NCI-H1105 treated with DMSO at 0.1 percent for 48 hours (cell line): ENCODE results near the gene DENND4B.

Experiments
- DNase-seq: peaks from one replicate; lab custom pipeline; 2025; lab: John Stamatoyannopoulos, UW

Gene DENND4B

GRCh38 chr1:153883223-153883622 lies 63.3 kb downstream of the DENND4B start:
- no peak for DNase-seq

GRCh38 chr1:153882296-153882912 lies 64.1 kb downstream of the DENND4B start:
- DNase-seq: peak; percentile 46

- DNase-seq: peak; percentile 96
Measured at GRCh38 chr1:153881751-153882150, 64.8 kb downstream of the DENND4B start.

DNA sequence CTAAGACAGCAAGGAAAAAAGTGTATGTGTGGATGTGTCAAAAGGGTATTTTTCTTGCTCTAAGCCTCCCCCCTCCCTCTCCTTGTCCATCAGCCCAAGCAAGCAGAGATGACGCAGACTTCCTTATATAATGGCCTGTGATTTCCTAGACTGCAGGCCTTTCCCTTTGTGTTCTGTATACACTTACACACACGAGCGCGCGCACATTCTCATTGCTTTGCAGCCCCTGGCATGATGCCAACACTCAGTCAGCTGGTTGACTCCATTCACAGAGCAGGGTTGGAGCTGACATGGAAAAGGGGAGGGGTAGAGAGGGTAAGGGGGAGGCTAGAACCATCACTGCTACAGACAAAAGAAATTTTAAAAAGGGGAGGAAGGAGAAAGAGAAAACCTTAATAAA lies 65.6 kb downstream of the DENND4B start:
- DNase-seq: peak; percentile 99

- no peak for DNase-seq
Measured at GRCh38 chr1:153880024-153880423, 66.5 kb downstream of the DENND4B start.
